GM23338 (cell line): ENCODE data around the gene NDUFAB1. TPM values are rescaled to one million over a fixed set of nuclear protein-coding genes. Genes with fewer than 3 reads are reported as not detected.

Source experiments
- ATAC-seq: fragments of 200-7000 bp; cut with Tn5 transposase; 3 replicates; pipeline ENCODE4 v1.9.1; 2020
- DNase-seq: peaks from one replicate; pipeline ENCODE4 v3.0.0-alpha.2; 2015; ENCODE audit warnings: low spot score
- H2AFZ ChIP-seq: fragments of 200-600 bp; sonication (generic); 2 replicates; pipeline ENCODE4 v1.8.0; 2016; ENCODE audit warnings: antibody characterized with exemption, mild to moderate bottlenecking, moderate library complexity
- H3F3A ChIP-seq: fragments of 200-600 bp; sonication (generic); replicated peaks from 2 replicates; pipeline ENCODE4 v1.8.0; 2017; ENCODE audit warnings: antibody characterized with exemption, mixed run types, low read depth
- H3K27ac ChIP-seq: fragments of 200-600 bp; sonication (generic); 2 replicates; pipeline ENCODE4 v1.6.1; 2016; ENCODE audit warnings: low read depth
- H3K27me3 ChIP-seq: fragments of 200-600 bp; sonication (generic); 2 replicates; pipeline ENCODE4 v1.8.0; 2016; ENCODE audit warnings: mild to moderate bottlenecking, mixed run types, moderate library complexity; ENCODE audit not compliant: insufficient read depth
- H3K36me3 ChIP-seq: fragments of 200-600 bp; sonication (generic); 2 replicates; pipeline ENCODE4 v1.8.0; 2016; ENCODE audit warnings: mild to moderate bottlenecking; ENCODE audit not compliant: insufficient read depth
- H3K4me1 ChIP-seq: fragments of 200-600 bp; sonication (generic); 2 replicates; pipeline ENCODE4 v1.8.0; 2016; ENCODE audit warnings: mild to moderate bottlenecking, moderate library complexity; ENCODE audit not compliant: insufficient read depth
- H3K4me2 ChIP-seq: fragments of 200-600 bp; sonication (generic); 2 replicates; pipeline ENCODE4 v1.7.1; 2017; ENCODE audit warnings: mixed run types
- H3K4me3 ChIP-seq: fragments of 200-600 bp; sonication (generic); 2 replicates; pipeline ENCODE4 v1.6.1; 2016; ENCODE audit warnings: mixed run types
- H3K79me2 ChIP-seq: fragments of 200-600 bp; sonication (generic); replicated peaks from 2 replicates; pipeline ENCODE4 v1.8.0; 2017; ENCODE audit warnings: mild to moderate bottlenecking; ENCODE audit not compliant: insufficient read depth
- H3K9me2 ChIP-seq: fragments of 200-600 bp; sonication (generic); 2 replicates; pipeline ENCODE4 v1.8.0; 2017; ENCODE audit not compliant: insufficient read depth
- H4K20me1 ChIP-seq: fragments of 200-600 bp; sonication (generic); replicated peaks from 2 replicates; pipeline ENCODE4 v1.8.0; 2017; ENCODE audit warnings: mild to moderate bottlenecking; ENCODE audit not compliant: insufficient read depth
- H3K27ac Mint-ChIP-seq: 2 replicates; pipeline ENCODE4 v1.8.0; 2020; ENCODE audit warnings: inconsistent platforms, mild to moderate bottlenecking, moderate library complexity, mixed read lengths
- H3K27me3 Mint-ChIP-seq: 3 replicates; pipeline ENCODE4 v1.8.0; 2022; ENCODE audit warnings: low read depth, mild to moderate bottlenecking, moderate library complexity, mixed read lengths, inconsistent platforms; ENCODE audit not compliant: insufficient read depth, poor library complexity
- H3K36me3 Mint-ChIP-seq: 3 replicates; pipeline ENCODE4 v1.8.0; 2021; ENCODE audit warnings: low read depth, mild to moderate bottlenecking, inconsistent platforms, moderate library complexity, mixed read lengths
- H3K4me1 Mint-ChIP-seq: 3 replicates; pipeline ENCODE4 v1.8.0; 2020; ENCODE audit warnings: mild to moderate bottlenecking, inconsistent platforms, mixed read lengths
- H3K4me3 Mint-ChIP-seq: 3 replicates; pipeline ENCODE4 v1.8.0; 2021; ENCODE audit warnings: moderate library complexity, mild to moderate bottlenecking, inconsistent platforms, mixed read lengths
- H3K9me3 Mint-ChIP-seq: 3 replicates; pipeline ENCODE4 v1.8.0; 2020; ENCODE audit warnings: moderate library complexity, mild to moderate bottlenecking, inconsistent platforms, mixed read lengths
- CREB1 ChIP-seq: fragments of 250-450 bp; sonication (Bioruptor Pico); IDR thresholded peaks from 2 replicates; pipeline ENCODE4 v1.5.0; 2020; ENCODE audit warnings: low read depth, mild to moderate bottlenecking, moderate library complexity
- CTCF ChIP-seq, 2 experiments: fragments of 200-600 bp in 1 of 2; sonication (generic) in 1 of 2; conservative IDR thresholded peaks; 2 replicates each; pipeline versions ENCODE4 v1.5.1 to v1.6.1; 2016 to 2017; ENCODE audit warnings: antibody characterized with exemption in 2 of 2, low read depth in 2 of 2, mild to moderate bottlenecking in 2 of 2, moderate library complexity in 1 of 2
- ETS1 ChIP-seq: IDR thresholded peaks from 2 replicates; pipeline ENCODE4 v1.6.1; 2016; ENCODE audit warnings: antibody characterized with exemption
- EZH2 ChIP-seq: fragments of 200-600 bp; sonication (generic); IDR thresholded peaks from one replicate; pipeline ENCODE4 v1.8.0; 2017; ENCODE audit warnings: antibody characterized with exemption, mild to moderate bottlenecking, low read depth; ENCODE audit not compliant: unreplicated experiment
- EZH2phosphoT487 ChIP-seq: fragments of 200-600 bp; sonication (generic); IDR thresholded peaks from one replicate; pipeline ENCODE4 v1.8.1; 2018; ENCODE audit warnings: antibody characterized with exemption; ENCODE audit not compliant: unreplicated experiment
- JUNB ChIP-seq: IDR thresholded peaks from one replicate; pipeline ENCODE4 v1.6.1; 2016; ENCODE audit warnings: antibody characterized with exemption; ENCODE audit not compliant: unreplicated experiment
- NANOG ChIP-seq: IDR thresholded peaks from 2 replicates; pipeline ENCODE4 v1.6.1; 2016; ENCODE audit warnings: antibody characterized with exemption, borderline replicate concordance
- POLR2AphosphoS5 ChIP-seq: IDR thresholded peaks from 2 replicates; pipeline ENCODE4 v1.6.1; 2016; ENCODE audit warnings: antibody characterized with exemption, low read depth
- REST ChIP-seq: IDR thresholded peaks from one replicate; pipeline ENCODE4 v1.6.1; 2018; ENCODE audit warnings: antibody characterized with exemption; ENCODE audit not compliant: unreplicated experiment
- STAT1 ChIP-seq: IDR thresholded peaks from one replicate; pipeline ENCODE4 v1.6.1; 2016; ENCODE audit warnings: antibody characterized with exemption; ENCODE audit not compliant: unreplicated experiment
- ZNF114 ChIP-seq: fragments of 250-450 bp; sonication (Bioruptor Pico); IDR thresholded peaks from 2 replicates; pipeline ENCODE4 v1.5.0; 2020; ENCODE audit warnings: mild to moderate bottlenecking, moderate library complexity
- ZNF331 ChIP-seq: fragments of 250-450 bp; sonication (Bioruptor Pico); IDR thresholded peaks from 2 replicates; pipeline ENCODE4 v1.5.0; 2020; ENCODE audit warnings: low read depth, mild to moderate bottlenecking, moderate library complexity
- ZNF462 ChIP-seq: fragments of 250-450 bp; sonication (Bioruptor Pico); IDR thresholded peaks from 2 replicates; pipeline ENCODE4 v1.5.0; 2020; ENCODE audit warnings: mild to moderate bottlenecking, moderate library complexity
- polyA plus RNA-seq: library from polyadenylated mRNA; unstranded; fragments of >200 nt; fragmentation: Nextera tagmentation; extraction: Ambion mirVana; gene quantifications from 2 replicates; pipeline ENCODE4 v1.2.1, GENCODE V29; 2016
- total RNA-seq: library from RNA; depleted of rRNA; stranded (reverse); fragments of >200 nt; shearing (Covaris generic); gene quantifications from 2 replicates; pipeline ENCODE4 v1.2.3, GENCODE V29; 2014

NDUFAB1 gene
- total and polyA plus RNA-seq, 2 experiments from 2014 or later: 136 to 477 TPM

GRCh38 chr16:23567602-23568001 lies 28.5 kb downstream of the NDUFAB1 start:
- Mint-ChIP-seq H3K27me3 (no peaks in the 10 kb centered on the region), H3K36me3 (peaks cover 90% of the 10 kb centered on the region), H3K9me3 (no peaks in the 10 kb centered on the region), H3K27ac (no peak overlapping the region), H3K4me3 (no peak overlapping the region), H3K4me1 (no peaks in the 10 kb centered on the region)
- H3K9me2 ChIP-seq: no peaks in the 10 kb centered on the region
- H2AFZ ChIP-seq: no peak overlapping the region
- H3K36me3 ChIP-seq: peaks cover 57% of the 10 kb centered on the region
- H3K4me2 ChIP-seq: no peak overlapping the region
- H3K27me3 ChIP-seq: no peaks in the 10 kb centered on the region
- no peak overlapping the region for H3K4me3 ChIP-seq
- H3K4me1 ChIP-seq: no peaks in the 10 kb centered on the region
- no peak for ATAC-seq
- H3K27ac ChIP-seq: no peak overlapping the region
- H4K20me1 ChIP-seq: peaks cover 3% of the 10 kb centered on the region
- TF ChIP-seq REST: no peak
- no peak for TF ChIP-seq JUNB
- no peak for TF ChIP-seq ZNF462 (CRISPR knock-in tag)
- no peak for TF ChIP-seq POLR2AphosphoS5
- TF ChIP-seq ZNF114 (CRISPR knock-in tag): no peak
- TF ChIP-seq EZH2phosphoT487: no peak
- TF ChIP-seq CTCF (conservative IDR thresholded peaks at IDR 0.05; ENCODE audit: low read depth in 2 of 2): no peak
- no peak for TF ChIP-seq EZH2
- no peak for TF ChIP-seq ZNF331 (CRISPR knock-in tag)
- no peak for TF ChIP-seq CREB1 (CRISPR knock-in tag)
- no peak for TF ChIP-seq ETS1
- no peak for TF ChIP-seq STAT1
- no peak for TF ChIP-seq NANOG
- H3K79me2 ChIP-seq: peaks cover 11% of the 10 kb centered on the region; the same call in 1 of the 2 replicates
- no peaks in the 10 kb centered on the region for H3F3A ChIP-seq
- no peak for DNase-seq
